H9 (cell line): ENCODE measurements around the gene DUSP5. TPM values are rescaled to one million over a fixed set of nuclear protein-coding genes. Genes with fewer than 3 reads are reported as not detected.

Source experiments
- DNase-seq: peaks from one replicate; pipeline ENCODE4 v3.0.0-alpha.2; 2017
- H2AFZ ChIP-seq: one replicate; pipeline ENCODE4 v1.6.1; 2013; ENCODE audit warnings: mild to moderate bottlenecking, low read length, control low read depth, moderate library complexity
- H2AK5ac ChIP-seq: 2 replicates; pipeline ENCODE4 v1.6.1; 2013; ENCODE audit warnings: low read length, control low read depth, mixed read lengths; ENCODE audit not compliant: insufficient read length
- H2BK120ac ChIP-seq: one replicate; pipeline ENCODE4 v1.6.1; 2013; ENCODE audit warnings: low read depth, mild to moderate bottlenecking, low read length, control low read depth, inconsistent platforms; ENCODE audit not compliant: poor library complexity, severe bottlenecking
- H2BK12ac ChIP-seq: 2 replicates; pipeline ENCODE4 v1.6.1; 2013; ENCODE audit warnings: low read length, control low read depth, mixed read lengths, low read depth; ENCODE audit not compliant: insufficient read length
- H2BK15ac ChIP-seq: 2 replicates; pipeline ENCODE4 v1.6.1; 2013; ENCODE audit warnings: low read depth, low read length, control low read depth
- H2BK20ac ChIP-seq: one replicate; pipeline ENCODE4 v1.6.1; 2013; ENCODE audit warnings: low read depth, mild to moderate bottlenecking, low read length, control low read depth, inconsistent platforms; ENCODE audit not compliant: poor library complexity, severe bottlenecking
- H2BK5ac ChIP-seq: 2 replicates; pipeline ENCODE4 v1.6.1; 2013; ENCODE audit warnings: low read length, control low read depth, mixed read lengths; ENCODE audit not compliant: insufficient read length
- H3K14ac ChIP-seq: 2 replicates; pipeline ENCODE4 v1.6.1; 2013; ENCODE audit warnings: low read length, control low read depth; ENCODE audit not compliant: insufficient read depth
- H3K18ac ChIP-seq: 2 replicates; pipeline ENCODE4 v1.6.1; 2013; ENCODE audit warnings: low read depth, mild to moderate bottlenecking, mixed read lengths, low read length, control low read depth; ENCODE audit not compliant: insufficient read length
- H3K23ac ChIP-seq: 2 replicates; pipeline ENCODE4 v1.6.1; 2013; ENCODE audit warnings: low read length, control low read depth, mixed read lengths, low read depth; ENCODE audit not compliant: insufficient read length
- H3K23me2 ChIP-seq: 2 replicates; pipeline ENCODE4 v1.6.1; 2013; ENCODE audit warnings: low read depth, mild to moderate bottlenecking, mixed read lengths, low read length, control low read depth; ENCODE audit not compliant: insufficient read length, poor library complexity, severe bottlenecking
- H3K27ac ChIP-seq: 2 replicates; pipeline ENCODE4 v1.5.1; 2013; ENCODE audit warnings: low read length, control low read depth, mixed read lengths, low read depth; ENCODE audit not compliant: insufficient read length
- H3K27me3 ChIP-seq: 2 replicates; pipeline ENCODE4 v1.6.1; 2013; ENCODE audit warnings: low read length, control low read depth, inconsistent platforms; ENCODE audit not compliant: insufficient read depth
- H3K4ac ChIP-seq: 2 replicates; pipeline ENCODE4 v1.6.1; 2013; ENCODE audit warnings: low read depth, mild to moderate bottlenecking, control low read depth, inconsistent platforms, low read length, moderate library complexity
- H3K4me1 ChIP-seq: 2 replicates; pipeline ENCODE4 v1.6.1; 2013; ENCODE audit warnings: low read length, control low read depth, inconsistent platforms; ENCODE audit not compliant: insufficient read depth
- H3K4me2 ChIP-seq: 2 replicates; pipeline ENCODE4 v1.6.1; 2013; ENCODE audit warnings: low read length, control low read depth, mixed read lengths; ENCODE audit not compliant: insufficient read length, insufficient read depth
- H3K56ac ChIP-seq: 2 replicates; pipeline ENCODE4 v1.6.1; 2013; ENCODE audit warnings: low read depth, mild to moderate bottlenecking, mixed read lengths, low read length, control low read depth; ENCODE audit not compliant: insufficient read length
- H3K79me1 ChIP-seq: 2 replicates; pipeline ENCODE4 v1.6.1; 2013; ENCODE audit warnings: low read depth, mild to moderate bottlenecking, moderate library complexity, low read length, control low read depth, inconsistent platforms; ENCODE audit not compliant: insufficient read depth, poor library complexity, severe bottlenecking
- H3K79me2 ChIP-seq: 2 replicates; pipeline ENCODE4 v1.6.1; 2013; ENCODE audit warnings: low read length, control low read depth, inconsistent platforms; ENCODE audit not compliant: insufficient read depth
- H3K9ac ChIP-seq: 2 replicates; pipeline ENCODE4 v1.6.1; 2013; ENCODE audit warnings: low read length, control low read depth, mixed read lengths; ENCODE audit not compliant: insufficient read length; ENCODE audit errors: extremely low read depth
- H3K9me3 ChIP-seq: one replicate; pipeline ENCODE4 v1.6.1; 2013; ENCODE audit warnings: low read depth, low read length, inconsistent platforms; ENCODE audit not compliant: control insufficient read depth
- H3T11ph ChIP-seq: one replicate; pipeline ENCODE4 v1.6.1; 2013; ENCODE audit warnings: mild to moderate bottlenecking, low read length, control low read depth, inconsistent platforms
- H4K20me1 ChIP-seq: one replicate; pipeline ENCODE4 v1.6.1; 2013; ENCODE audit not compliant: control insufficient read depth, insufficient read length, insufficient read depth
- H4K5ac ChIP-seq: 2 replicates; pipeline ENCODE4 v1.6.1; 2013; ENCODE audit warnings: low read depth, mild to moderate bottlenecking, mixed read lengths, low read length, control low read depth; ENCODE audit not compliant: insufficient read length
- H4K8ac ChIP-seq: replicated peaks from 2 replicates; pipeline ENCODE4 v1.6.1; 2013; ENCODE audit warnings: low read length, control low read depth, mixed read lengths, low read depth; ENCODE audit not compliant: insufficient read length
- H4K91ac ChIP-seq: 2 replicates; pipeline ENCODE4 v1.6.1; 2013; ENCODE audit warnings: low read depth, mild to moderate bottlenecking, moderate library complexity, mixed read lengths, low read length, control low read depth; ENCODE audit not compliant: insufficient read length
- H3K27ac Mint-ChIP-seq, 3 experiments: 2 replicates in 2 of 3; 3 replicates in 1 of 3; pipeline ENCODE4 v1.8.0; 2020 to 2021; ENCODE audit warnings: mixed read lengths in 3 of 3, mild to moderate bottlenecking in 1 of 3, moderate library complexity in 1 of 3
- H3K27me3 Mint-ChIP-seq: 2 replicates; pipeline ENCODE4 v1.8.0; 2021; ENCODE audit warnings: low read depth, mild to moderate bottlenecking, moderate library complexity, mixed read lengths
- H3K36me3 Mint-ChIP-seq, 3 experiments: 2 replicates in 2 of 3; 3 replicates in 1 of 3; pipeline ENCODE4 v1.8.0; 2020 to 2021; ENCODE audit warnings: low read depth in 3 of 3, mixed read lengths in 3 of 3; ENCODE audit not compliant: insufficient read depth in 1 of 3
- H3K4me1 Mint-ChIP-seq, 2 experiments: 2 replicates each; pipeline ENCODE4 v1.8.0; 2020; ENCODE audit warnings: mixed read lengths in 2 of 2
- H3K4me3 Mint-ChIP-seq, 2 experiments: 2 replicates in 1 of 2; 3 replicates in 1 of 2; pipeline ENCODE4 v1.8.0; 2020 to 2021; ENCODE audit warnings: mild to moderate bottlenecking in 2 of 2, mixed read lengths in 2 of 2, moderate library complexity in 1 of 2
- H3K9me3 Mint-ChIP-seq, 2 experiments: 2 replicates in 1 of 2; 3 replicates in 1 of 2; pipeline ENCODE4 v1.8.0; 2020; ENCODE audit warnings: mild to moderate bottlenecking in 2 of 2, mixed read lengths in 2 of 2, moderate library complexity in 1 of 2
- CTCF ChIP-seq: fragments of 200-600 bp; sonication (generic); conservative IDR thresholded peaks from 3 replicates; pipeline ENCODE4 v1.8.0; 2021; ENCODE audit warnings: antibody characterized with exemption, mild to moderate bottlenecking
- WGBS: extraction: QIAGEN DNeasy Blood & Tissue Kit; methylation state at CpG from one replicate; pipeline ENCODE4 v1.1.7; 2013; ENCODE audit warnings: missing lambda C conversion rate, low lambda C conversion rate, mixed read lengths; ENCODE audit not compliant: insufficient read length; ENCODE audit errors: extremely low coverage; 5-methylcytosine and 5-hydroxymethylcytosine counted together
- total RNA-seq: library from RNA; stranded (reverse); gene quantifications from 2 replicates; pipeline ENCODE4 v1.2.1, GENCODE V29; 2021

Gene DUSP5
- total RNA-seq, 1 experiment from 2014 or later = 29.3 TPM

DNA sequence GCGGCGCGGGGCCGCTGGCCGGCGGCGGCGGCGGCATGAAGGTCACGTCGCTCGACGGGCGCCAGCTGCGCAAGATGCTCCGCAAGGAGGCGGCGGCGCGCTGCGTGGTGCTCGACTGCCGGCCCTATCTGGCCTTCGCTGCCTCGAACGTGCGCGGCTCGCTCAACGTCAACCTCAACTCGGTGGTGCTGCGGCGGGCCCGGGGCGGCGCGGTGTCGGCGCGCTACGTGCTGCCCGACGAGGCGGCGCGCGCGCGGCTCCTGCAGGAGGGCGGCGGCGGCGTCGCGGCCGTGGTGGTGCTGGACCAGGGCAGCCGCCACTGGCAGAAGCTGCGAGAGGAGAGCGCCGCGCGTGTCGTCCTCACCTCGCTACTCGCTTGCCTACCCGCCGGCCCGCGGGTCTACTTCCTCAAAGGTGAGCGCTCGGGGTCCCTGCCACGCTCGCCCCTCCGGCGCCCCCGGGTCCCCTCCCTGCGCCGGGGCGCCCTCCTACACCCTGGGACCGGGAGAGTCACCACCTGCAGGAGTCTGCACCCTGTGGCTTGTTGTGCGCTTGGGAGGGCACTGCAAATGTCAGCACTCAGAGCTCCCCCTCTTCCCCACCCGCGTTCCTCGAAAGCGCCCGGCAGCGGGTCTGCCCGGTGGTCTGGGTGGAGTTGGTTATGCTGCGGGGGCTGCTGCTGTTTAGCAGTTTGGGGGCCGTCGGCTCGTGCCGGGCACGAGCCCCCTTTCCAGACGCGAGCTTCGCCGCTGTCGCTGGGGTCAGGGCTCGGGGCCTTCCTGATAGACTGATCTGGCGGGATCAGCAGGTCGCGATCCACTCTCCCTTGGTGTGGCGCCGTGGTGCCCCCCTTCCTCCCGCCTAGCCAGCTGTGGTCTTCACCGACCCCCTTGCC is 627 bp downstream of the DUSP5 start:
- Histone ChIP-seq H2BK5ac (no peak overlapping the region), H3K27me3 (no peaks in the 10 kb centered on the region; the same call in 1 of the 2 replicates), H3K4me2 (peak overlapping the region; percentile 47), H4K8ac (no peak overlapping the region), H4K20me1 (peaks cover 4% of the 10 kb centered on the region), H2AK5ac (no peak overlapping the region), H3K27ac (no peak overlapping the region), H2BK12ac (no peak overlapping the region), H3K4me1 (peaks cover 12% of the 10 kb centered on the region), H2BK120ac (no peak overlapping the region), H2AFZ (no peak overlapping the region), H4K91ac (no peak overlapping the region), H2BK20ac (no peak overlapping the region), H3K4ac (no peak overlapping the region), H3K9ac (peak overlapping the region; percentile 25), H3K79me2 (peaks cover 18% of the 10 kb centered on the region; the same call in 1 of the 2 replicates), H3K23ac (no peak overlapping the region), H3K56ac (no peak overlapping the region), H3T11ph (no peak overlapping the region), H3K18ac (peak overlapping the region; percentile 87), H3K9me3 (no peaks in the 10 kb centered on the region), H3K79me1 (no peaks in the 10 kb centered on the region), H2BK15ac (no peak overlapping the region), H3K23me2 (peaks cover 25% of the 10 kb centered on the region), H3K14ac (peak overlapping the region; percentile 89), H4K5ac (no peak overlapping the region)
- Mint-ChIP-seq H3K4me1 (peaks cover 59 to 64% of the 10 kb centered on the region in 2 experiments), H3K27ac (peak overlapping the region in 1 of 3 experiments; percentile 42; a peak in 1 of 7 replicates), H3K4me3 (peak overlapping the region; percentile 78 to 92), H3K27me3 (peaks cover 38% of the 10 kb centered on the region), H3K9me3 (peaks cover 0 to 2% of the 10 kb centered on the region in 2 experiments; a peak in 3 of 5 replicates), H3K36me3 (peaks cover 3 to 13% (median 7%) of the 10 kb centered on the region in 3 experiments; a peak in 4 of 7 replicates)
- peak; percentile 43 for DNase-seq
- no peak for TF ChIP-seq CTCF
- no CpG with 5 or more reads among the region's 107 CpGs for WGBS
